Measurements from ENCODE around the gene NCOA5. TPM values are rescaled to one million over a fixed set of nuclear protein-coding genes. Genes with fewer than 3 reads are reported as not detected.

Gene NCOA5
- total and polyA plus RNA-seq, 12 donors, result 7.6 to 22.5 (median 11.5) TPM

DNA sequence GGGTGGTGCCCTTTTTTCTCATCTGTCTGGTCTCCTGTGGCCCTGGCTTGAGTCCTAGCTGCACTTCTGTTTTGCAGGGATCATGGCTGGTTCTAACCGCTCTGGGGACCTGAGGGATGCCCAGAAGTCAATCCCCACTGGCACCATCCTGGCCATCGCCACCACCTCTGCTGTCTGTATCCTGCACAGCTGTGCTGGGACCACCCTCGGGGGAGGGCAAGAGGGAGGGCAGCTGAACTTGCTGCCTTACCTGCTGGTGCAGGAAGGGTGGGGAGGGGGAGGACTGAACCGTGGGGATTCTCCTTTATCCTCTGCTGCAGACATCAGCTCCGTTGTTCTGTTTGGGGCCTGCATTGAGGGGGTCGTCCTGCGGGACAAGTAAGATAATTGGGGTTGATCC, 46.2 kb downstream of the NCOA5 start:
- Histone ChIP-seq H3K27ac (no peak overlapping the region), H3K36me3 (no peaks in the 10 kb centered on the region), H3K4me3 (no peak overlapping the region), H3K27me3 (peaks cover 0 to 71% (median 45%) of the 10 kb centered on the region in 7 donors), H3K9me3 (no peaks in the 10 kb centered on the region), H3K4me1 (no peaks in the 10 kb centered on the region)
- ATAC-seq (no peak), DNase-seq (no peak)
- intact Hi-C loops (cut with DNase I), result no loop called here
- no peak for TF ChIP-seq CTCF (IDR thresholded peaks at IDR 0.05)
- WGBS, 2 donors, result 46 to 51% methylated on average over 7 of the region's 7 CpGs

- peak in 1 of 2 donors; percentile 34 for DNase-seq
- no peak for TF ChIP-seq CTCF (IDR thresholded peaks at IDR 0.05)
- intact Hi-C loops (cut with DNase I), result no loop called here
- no peaks in the 10 kb centered on the region for H3K9me3 ChIP-seq
- ATAC-seq, result peak in 1 of 8 donors; percentile 48
- no peak overlapping the region for H3K4me3 ChIP-seq
- H3K27me3 ChIP-seq, result peaks cover 0 to 56% (median 37%) of the 10 kb centered on the region in 7 donors
- no peaks in the 10 kb centered on the region for H3K36me3 ChIP-seq
- no peaks in the 10 kb centered on the region for H3K4me1 ChIP-seq
- H3K27ac ChIP-seq, result no peak overlapping the region
- WGBS, 2 donors, result 23 to 24% methylated on average over 18 of the region's 18 CpGs
Observed at GRCh38 chr20:46040902-46041535, 48.7 kb downstream of the NCOA5 start.

DNA sequence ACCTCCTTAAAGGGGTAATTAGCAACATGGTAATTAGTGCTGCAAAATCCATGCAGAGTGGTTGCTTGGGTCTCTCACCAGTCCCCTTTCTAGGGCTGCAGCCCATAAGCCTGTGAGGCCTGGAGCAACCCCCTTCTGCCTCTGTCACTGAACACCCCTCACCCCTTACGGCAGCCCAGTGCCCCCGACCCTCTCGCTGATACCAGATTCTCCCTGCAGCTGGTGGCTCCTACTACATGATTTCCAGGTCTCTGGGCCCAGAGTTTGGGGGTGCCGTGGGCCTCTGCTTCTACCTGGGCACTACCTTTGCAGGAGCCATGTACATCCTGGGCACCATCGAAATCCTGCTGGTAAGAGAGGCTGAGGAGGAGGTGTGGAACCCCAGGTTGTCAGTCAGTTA, 52.7 kb downstream of the NCOA5 start:
- Histone ChIP-seq H3K9me3 (no peaks in the 10 kb centered on the region), H3K36me3 (no peaks in the 10 kb centered on the region), H3K27me3 (peaks cover 5 to 64% (median 60%) of the 10 kb centered on the region in 7 donors), H3K4me3 (no peak overlapping the region), H3K27ac (no peak overlapping the region), H3K4me1 (peaks cover 0 to 5% (median 2%) of the 10 kb centered on the region in 9 donors)
- intact Hi-C loops (cut with DNase I), result no loop called here
- DNase-seq (no peak), ATAC-seq (no peak)
- no peak for TF ChIP-seq CTCF (IDR thresholded peaks at IDR 0.05)
- 59 to 64% methylated on average over 5 of the region's 5 CpGs for WGBS, 2 donors

DNA sequence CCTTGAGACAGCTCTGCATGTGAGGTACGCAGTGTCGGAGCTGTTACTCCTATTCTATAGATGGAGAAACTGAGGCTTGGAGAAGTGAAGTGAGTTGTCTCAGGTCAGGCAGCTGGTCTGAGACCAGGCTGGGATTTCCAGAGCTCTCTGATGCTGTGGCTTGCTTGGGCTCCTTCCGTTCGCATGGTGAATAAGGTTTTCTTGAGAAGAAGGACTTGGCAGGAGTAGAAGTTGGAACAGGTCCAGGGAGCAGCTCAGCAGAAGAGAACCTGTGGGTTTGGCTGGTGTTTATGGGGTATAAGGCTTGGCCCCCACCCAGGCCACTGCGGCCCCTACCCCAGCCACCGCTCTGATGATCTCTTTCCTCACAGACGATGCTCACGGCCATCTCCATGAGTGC, 53.4 kb downstream of the NCOA5 start:
- Histone ChIP-seq H3K27ac (no peak overlapping the region), H3K9me3 (no peaks in the 10 kb centered on the region), H3K27me3 (peaks cover 9 to 64% (median 60%) of the 10 kb centered on the region in 7 donors), H3K36me3 (no peaks in the 10 kb centered on the region), H3K4me1 (peaks cover 0 to 11% (median 8%) of the 10 kb centered on the region in 9 donors), H3K4me3 (no peak overlapping the region)
- ATAC-seq (no peak), DNase-seq (no peak)
- no peak for TF ChIP-seq CTCF (IDR thresholded peaks at IDR 0.05)
- WGBS, 2 donors, result 86% methylated on average over 8 of the region's 8 CpGs
- intact Hi-C loops (cut with DNase I), result no loop called here
